Measurements from ENCODE around the gene SRRM5. TPM values are rescaled to one million over a fixed set of nuclear protein-coding genes. Genes with fewer than 3 reads are reported as not detected.

The SRRM5 gene
- polyA plus RNA-seq, 1 of the 3 experiments (the other 2 are of a cell fraction): 0.15 TPM

- H3K36me3 ChIP-seq (replicated peaks in 1 of 2; ENCODE audit: control insufficient read depth in 1 of 2, insufficient read depth in 2 of 2, low read length in 1 of 2): peaks cover 3 to 11% of the 10 kb centered on the region in 2 experiments
- H3K9me2 ChIP-seq: no peaks in the 10 kb centered on the region
- CTCF ChIA-PET: interaction anchor here (1.7 to 2.7 kb wide), 2 partner anchors 8 to 32 kb away, joined by 6 to 21 read pairs; no protein-coding TSS in a partner anchor
- no peak overlapping the region for H3K9ac ChIP-seq
- H3K27me3 ChIP-seq (ENCODE audit: insufficient read depth): no peaks in the 10 kb centered on the region
- POLR2A ChIA-PET: no interaction called here
- H4K20me1 ChIP-seq (ENCODE audit: insufficient read depth): 0 out of 2 replicates have a peak, but pooled peaks cover 2% of the 10 kb centered on the region
- H3K4me1 ChIP-seq (ENCODE audit: control insufficient read depth in 1 of 2, insufficient read depth in 2 of 2, low read depth in 1 of 2, low read length in 1 of 2): peaks cover 0 to 14% of the 10 kb centered on the region in 2 experiments; a peak in 1 of 4 replicates
- 69% methylated on average over 14 of the region's 14 CpGs for WGBS (ENCODE audit: low lambda C conversion rate)
- no peak overlapping the region for H2AFZ ChIP-seq (ENCODE audit: low read depth)
- DNase-seq: no peak
- H3K4me2 ChIP-seq: 0 out of 2 replicates have a peak overlapping the region, but pooled peaks have one; percentile 43
- peaks cover 26% of the 10 kb centered on the region; the same call in 1 of the 2 replicates for H3K79me2 ChIP-seq (ENCODE audit: insufficient read depth)
- H3K4me3 ChIP-seq (ENCODE audit: low read depth in 2 of 2, low read length in 1 of 2): no peak overlapping the region
- H3K27ac ChIP-seq (ENCODE audit: low read depth in 2 of 2, low read length in 1 of 2): peak overlapping the region in 1 of 2 experiments; percentile 62; a peak in 2 of 4 replicates
- no peak for TF ChIP-seq FOXM1 (IDR thresholded peaks at IDR 0.05; ENCODE audit: low read depth)
- TF ChIP-seq FOSL2 (IDR thresholded peaks at IDR 0.05; ENCODE audit: borderline replicate concordance, low read depth): 0 out of 2 replicates have a peak, but pooled peaks have one; percentile 16
- 0 out of 2 replicates have a peak, but pooled peaks have one; percentile 22 for TF ChIP-seq TCF12 (IDR thresholded peaks at IDR 0.05)
- H3F3A ChIP-seq (replicated peaks; ENCODE audit: insufficient read depth): peaks cover 21% of the 10 kb centered on the region
- no peaks in the 10 kb centered on the region for H3K9me3 ChIP-seq
These were observed 49.1 kb upstream of the SRRM5 start for GRCh38 chr19:43562698-43563241.

DNA sequence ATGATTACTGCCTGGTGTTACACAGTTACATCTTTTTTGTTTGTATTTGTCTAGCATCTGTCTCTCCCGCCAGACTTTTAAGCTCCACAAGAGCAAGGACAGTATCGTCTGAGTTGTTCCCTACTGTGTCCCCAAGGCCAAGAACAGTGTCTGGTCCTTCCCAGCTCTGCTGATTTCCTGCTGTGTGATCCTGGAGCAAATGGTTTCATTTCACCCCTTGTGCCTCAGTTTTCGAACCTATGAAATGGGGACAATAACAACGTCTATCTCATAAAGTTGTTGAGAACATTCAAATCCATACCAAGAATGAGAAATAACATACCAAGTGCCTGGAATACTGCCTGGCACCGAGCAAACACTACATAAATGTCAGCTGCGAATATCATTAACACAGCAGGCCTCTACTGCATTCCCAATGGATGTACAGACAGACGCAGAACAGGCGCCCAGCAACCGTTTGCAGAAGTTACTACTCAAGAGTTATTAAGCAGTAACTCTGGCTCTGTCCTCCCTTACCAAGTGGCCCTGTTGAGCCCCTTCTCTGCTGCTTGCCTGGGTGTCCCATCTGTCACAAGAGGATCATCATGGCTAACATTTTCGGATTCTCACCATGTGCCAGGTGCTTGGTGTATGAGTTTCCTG is 48.0 kb upstream of the SRRM5 start:
- Histone ChIP-seq H3F3A (replicated peaks; ENCODE audit: insufficient read depth) (peaks cover 16% of the 10 kb centered on the region), H3K9me3 (no peaks in the 10 kb centered on the region), H3K27ac (ENCODE audit: low read depth in 2 of 2, low read length in 1 of 2) (peak overlapping the region in 1 of 2 experiments; percentile 62; a peak in 1 of 4 replicates), H3K79me2 (ENCODE audit: insufficient read depth) (peaks cover 31% of the 10 kb centered on the region; the same call in 1 of the 2 replicates), H3K4me1 (ENCODE audit: control insufficient read depth in 1 of 2, insufficient read depth in 2 of 2, low read depth in 1 of 2, low read length in 1 of 2) (peaks cover 0 to 14% of the 10 kb centered on the region in 2 experiments; a peak in 1 of 4 replicates), H3K9ac (no peak overlapping the region), H3K36me3 (replicated peaks in 1 of 2; ENCODE audit: control insufficient read depth in 1 of 2, insufficient read depth in 2 of 2, low read length in 1 of 2) (peaks cover 0 to 11% of the 10 kb centered on the region in 2 experiments), H2AFZ (ENCODE audit: low read depth) (no peak overlapping the region), H3K9me2 (no peaks in the 10 kb centered on the region), H4K20me1 (ENCODE audit: insufficient read depth) (0 out of 2 replicates have a peak, but pooled peaks cover 2% of the 10 kb centered on the region), H3K4me3 (ENCODE audit: low read depth in 2 of 2, low read length in 1 of 2) (no peak overlapping the region), H3K4me2 (no peak overlapping the region), H3K27me3 (ENCODE audit: insufficient read depth) (no peaks in the 10 kb centered on the region)
- POLR2A ChIA-PET: no interaction called here
- TF ChIP-seq TEAD4 (IDR thresholded peaks at IDR 0.05; ENCODE audit: borderline replicate concordance, insufficient read depth) (no peak), TCF12 (IDR thresholded peaks at IDR 0.05) (no peak), EZH2phosphoT487 (IDR thresholded peaks at IDR 0.05; ENCODE audit: borderline replicate concordance, low read depth) (no peak), MXI1 (IDR thresholded peaks at IDR 0.05; ENCODE audit: low read depth, low read length) (no peak), GABPA (IDR thresholded peaks at IDR 0.05; ENCODE audit: low read depth) (no peak), MEF2A (IDR thresholded peaks at IDR 0.05; ENCODE audit: borderline replicate concordance, low read depth) (no peak), RXRA (IDR thresholded peaks at IDR 0.05; ENCODE audit: borderline replicate concordance, low read depth) (no peak), YY1 (IDR thresholded peaks at IDR 0.05; ENCODE audit: low read depth) (no peak), MAX (IDR thresholded peaks at IDR 0.05; ENCODE audit: low read depth) (no peak), RFX5 (IDR thresholded peaks at IDR 0.05; ENCODE audit: low read length) (no peak), SIN3A (IDR thresholded peaks at IDR 0.05; ENCODE audit: borderline replicate concordance, low read depth, low read length) (no peak), GATA2 (CRISPR knock-in tag; IDR thresholded peaks at IDR 0.05) (no peak)
- TF ChIP-seq, protein P1, sequence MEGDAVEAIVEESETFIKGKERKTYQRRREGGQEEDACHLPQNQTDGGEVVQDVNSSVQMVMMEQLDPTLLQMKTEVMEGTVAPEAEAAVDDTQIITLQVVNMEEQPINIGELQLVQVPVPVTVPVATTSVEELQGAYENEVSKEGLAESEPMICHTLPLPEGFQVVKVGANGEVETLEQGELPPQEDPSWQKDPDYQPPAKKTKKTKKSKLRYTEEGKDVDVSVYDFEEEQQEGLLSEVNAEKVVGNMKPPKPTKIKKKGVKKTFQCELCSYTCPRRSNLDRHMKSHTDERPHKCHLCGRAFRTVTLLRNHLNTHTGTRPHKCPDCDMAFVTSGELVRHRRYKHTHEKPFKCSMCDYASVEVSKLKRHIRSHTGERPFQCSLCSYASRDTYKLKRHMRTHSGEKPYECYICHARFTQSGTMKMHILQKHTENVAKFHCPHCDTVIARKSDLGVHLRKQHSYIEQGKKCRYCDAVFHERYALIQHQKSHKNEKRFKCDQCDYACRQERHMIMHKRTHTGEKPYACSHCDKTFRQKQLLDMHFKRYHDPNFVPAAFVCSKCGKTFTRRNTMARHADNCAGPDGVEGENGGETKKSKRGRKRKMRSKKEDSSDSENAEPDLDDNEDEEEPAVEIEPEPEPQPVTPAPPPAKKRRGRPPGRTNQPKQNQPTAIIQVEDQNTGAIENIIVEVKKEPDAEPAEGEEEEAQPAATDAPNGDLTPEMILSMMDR (IDR thresholded peaks at IDR 0.05): no peak
- CTCF ChIA-PET: interaction anchor here (1.4 to 2.7 kb wide), 3 partner anchors 9 to 117 kb away, joined by 3 to 21 read pairs (median 6); no protein-coding TSS in a partner anchor
- 88% methylated on average over 10 of the region's 10 CpGs for WGBS (ENCODE audit: low lambda C conversion rate)
- no peak for DNase-seq
